Left cardiac atrium (tissue), 4 donors: Measurements from ENCODE around the gene LNP1. TPM values are rescaled to one million over a fixed set of nuclear protein-coding genes. Genes with fewer than 3 reads are reported as not detected.
"Not testable (repeated sequence)": the region's sequence is repeated elsewhere in the genome, so short reads cannot be mapped to it uniquely, and the experiment has no call there.

Experiments used
- ATAC-seq, 2 donors: fragments of 200-7000 bp; cut with Tn5 transposase; one replicate each; pipeline ENCODE4 v1.9.1; 2020; ENCODE audit warnings: mild to moderate bottlenecking in 2 of 2, moderate library complexity in 2 of 2
- DNase-seq: peaks from one replicate; pipeline ENCODE4 v3.0.0-alpha.2; 2020
- intact Hi-C, 2 donors: fragments of 100-400 bp; cut with DNase I; formaldehyde crosslinking; loops; one replicate each; pipeline versions ENCODE4 v1.14.1 to v1.15.1; 2022 to 2023
- total RNA-seq, 2 donors: library from RNA; stranded (reverse); fragmentation: NEBNext Ultra II Directional; extraction: Animal tissue kit (Norgen Biotek cat#: 25700); gene quantifications; one replicate each; pipeline ENCODE4 v1.2.1, GENCODE V29; 2021
- donor health status: DM: no; HTN: yes; CAD: no.
- donor health status: DM: no; HTN: yes; CAD: no; lungs with severe emphysema.
- donor health status: DM: yes; HTN: yes; CAD: no.
- donor health status: Dilated cardiomyopathy.

Gene LNP1
- total RNA-seq, 2 donors from 2014 or later = 2.8 to 3.1 TPM

DNA sequence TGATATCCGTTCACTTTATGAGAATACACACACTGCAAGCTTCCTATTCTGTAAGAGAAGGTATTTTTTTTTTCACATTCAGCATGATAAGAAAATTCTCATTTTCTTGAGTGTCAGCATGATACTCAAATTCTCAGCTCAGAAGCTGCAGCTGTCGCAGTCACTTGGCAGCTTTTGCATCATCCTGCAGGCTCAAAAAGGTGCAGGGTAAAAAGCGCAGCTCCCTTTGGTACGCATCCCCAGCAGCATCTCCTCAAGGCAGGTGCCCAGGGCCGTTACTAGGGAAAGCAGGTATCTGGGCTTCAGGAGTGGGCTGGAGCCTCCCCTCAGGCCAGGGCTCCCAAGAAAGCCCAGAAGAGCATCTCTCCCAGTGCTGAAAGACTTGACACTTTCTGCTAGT lies 22.3 kb downstream of the LNP1 start:
- intact Hi-C loops = no loop called here
- no peak for DNase-seq
- no peak for ATAC-seq

DNA sequence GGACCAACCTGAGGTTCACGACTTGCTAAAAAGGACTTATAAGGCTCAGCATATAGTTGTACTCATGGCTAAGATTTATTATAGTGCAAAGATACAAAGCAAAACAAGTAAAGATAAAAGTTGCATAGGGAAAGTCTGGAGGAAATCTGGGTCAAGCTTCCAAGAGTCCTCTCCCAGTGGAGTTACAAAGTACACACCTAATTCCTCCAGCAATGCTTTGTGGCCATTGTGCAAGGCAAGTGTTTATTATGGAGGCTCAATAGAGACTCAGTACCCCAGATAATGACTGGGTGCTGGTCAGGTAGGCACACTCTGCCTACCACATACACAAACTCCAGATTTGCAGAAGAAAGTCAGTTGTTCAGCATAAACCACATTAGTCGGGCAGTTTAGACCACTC lies 22.9 kb downstream of the LNP1 start:
- no peak for DNase-seq
- no peak for ATAC-seq
- intact Hi-C loops = no loop called here

DNA sequence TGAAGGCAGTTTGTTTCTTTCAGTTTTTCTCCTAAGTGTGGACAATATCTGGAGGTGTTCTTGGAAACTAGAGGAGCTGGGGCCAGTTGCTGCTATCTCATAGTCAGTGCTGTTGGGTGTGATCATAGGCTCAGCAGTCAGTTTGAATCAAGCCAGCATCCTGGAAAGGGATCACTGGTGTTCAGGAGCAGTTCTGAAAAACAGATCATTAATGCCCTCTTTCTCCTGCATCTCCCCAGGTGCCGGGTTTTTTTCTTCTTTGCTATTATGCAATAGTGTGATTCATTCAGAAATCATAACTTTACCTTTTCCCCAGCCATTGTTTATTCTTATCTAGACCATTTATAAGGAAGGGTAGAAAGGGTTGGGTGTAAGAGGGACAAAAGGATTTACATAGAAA lies 24.0 kb downstream of the LNP1 start:
- intact Hi-C loops = no loop called here
- ATAC-seq (no peak), DNase-seq (no peak)

GRCh38 chr3:100426067-100426682 lies 24.8 kb downstream of the LNP1 start:
- ATAC-seq (no peak), DNase-seq (no peak)
- intact Hi-C loops = no loop called here

DNA sequence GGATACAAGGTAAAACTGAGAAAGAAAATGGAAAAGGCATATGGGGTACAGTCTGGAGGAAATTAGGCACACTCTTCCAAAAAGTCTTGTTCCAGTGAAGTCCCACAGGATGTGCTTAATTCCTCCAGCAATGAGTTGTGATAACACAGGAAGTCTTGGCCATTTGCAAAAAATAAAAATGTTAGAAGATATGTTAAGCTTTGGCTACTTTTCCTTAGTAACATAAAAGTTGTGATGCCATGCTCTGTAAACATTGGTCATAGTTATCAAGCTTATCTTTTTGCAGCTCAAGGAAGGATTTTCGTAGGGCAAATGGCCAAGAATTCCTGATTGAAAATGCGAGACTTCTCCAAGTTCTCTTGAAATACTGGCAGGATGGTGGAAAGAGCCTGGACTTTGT lies 26.4 kb downstream of the LNP1 start:
- ATAC-seq = peak; percentile 46 to 67
- intact Hi-C loops = no loop called here
- no peak for DNase-seq

GRCh38 chr3:100429187-100429716 lies 27.9 kb downstream of the LNP1 start:
- no peak for DNase-seq
- peak in 1 of 2 donors; percentile 51 for ATAC-seq
- intact Hi-C loops = no loop called here

GRCh38 chr3:100436951-100437350 lies 35.6 kb downstream of the LNP1 start:
- ATAC-seq (no peak), DNase-seq (no peak)
- intact Hi-C loops = no loop called here

DNA sequence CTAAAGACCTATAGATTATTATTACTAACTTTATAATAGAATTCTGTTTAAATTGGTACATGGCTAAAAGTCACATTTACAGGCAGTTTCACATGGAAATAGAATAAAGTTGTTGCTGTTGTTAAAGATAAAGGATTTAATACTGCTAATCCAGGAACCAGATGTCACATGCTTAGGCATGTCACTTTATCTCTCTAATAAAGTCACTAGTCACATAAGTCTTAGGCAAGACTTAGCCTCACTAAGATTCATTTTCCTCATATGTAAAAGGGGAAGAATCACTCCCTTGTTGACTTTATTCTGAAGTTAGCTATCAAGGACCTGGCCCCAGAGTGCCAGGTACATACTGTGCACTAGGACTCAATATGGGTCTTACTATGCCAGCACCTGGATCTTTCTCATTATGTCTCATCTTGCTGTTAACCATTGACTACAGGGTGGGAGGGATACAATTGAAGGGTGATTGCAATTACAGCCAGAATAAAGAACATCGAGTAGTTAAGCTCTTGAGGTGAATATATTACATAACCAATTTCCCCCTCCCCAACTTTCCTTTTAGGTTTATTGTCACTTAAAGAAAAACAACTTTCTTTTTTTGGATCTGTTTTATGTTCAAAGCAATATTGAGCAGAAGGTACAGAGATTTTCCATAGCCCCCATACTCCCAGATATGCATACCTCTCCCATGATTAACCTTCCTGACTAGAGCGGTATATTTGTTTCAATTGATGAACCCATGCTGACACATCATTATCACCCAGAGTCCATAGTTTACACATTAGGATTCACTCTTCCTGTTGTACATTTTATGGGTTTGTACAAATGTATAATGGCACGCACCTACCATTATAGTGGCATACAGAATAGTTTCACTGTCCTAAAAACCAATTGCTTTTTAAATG lies 36.6 kb downstream of the LNP1 start:
- intact Hi-C loops = no loop called here
- no peak for ATAC-seq

GRCh38 chr3:100438623-100438974 lies 37.3 kb downstream of the LNP1 start:
- ATAC-seq (no peak), DNase-seq (no peak)
- intact Hi-C loops = no loop called here

More for the DNA sequence above, 36.6 kb downstream of the LNP1 start:
- DNase-seq = no peak

- intact Hi-C loops = no loop called here
- no peak for DNase-seq
- no peak for ATAC-seq
Measured at GRCh38 chr3:100440895-100441294, 39.6 kb downstream of the LNP1 start.

DNA sequence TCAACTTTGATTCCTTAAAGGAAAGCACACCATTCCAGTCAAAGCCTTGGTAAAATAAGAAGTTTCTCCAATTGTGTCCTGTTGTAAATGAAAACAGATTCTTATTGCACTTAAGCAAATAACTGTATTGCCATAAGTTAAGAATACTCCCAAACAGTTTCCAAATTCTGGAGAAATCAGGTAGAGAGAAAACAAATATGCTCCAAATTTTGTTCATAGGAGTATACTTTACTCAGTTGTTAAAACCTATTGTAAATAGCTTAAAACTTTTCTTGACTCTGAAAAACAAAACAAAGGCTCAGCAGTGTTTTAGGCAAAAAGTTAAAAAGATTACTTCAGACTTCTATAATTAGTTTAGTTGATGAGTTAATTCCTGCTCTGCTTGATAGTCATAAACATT lies 42.4 kb downstream of the LNP1 start:
- DNase-seq (no peak), ATAC-seq (no peak)
- intact Hi-C loops = no loop called here

- DNase-seq, ATAC-seq, intact Hi-C loops: not testable (repeated sequence)
Measured at GRCh38 chr3:100447067-100447466, 45.7 kb downstream of the LNP1 start.

GRCh38 chr3:100448079-100448478 lies 46.7 kb downstream of the LNP1 start:
- intact Hi-C loops = no loop called here
- ATAC-seq (no peak), DNase-seq (no peak)

DNA sequence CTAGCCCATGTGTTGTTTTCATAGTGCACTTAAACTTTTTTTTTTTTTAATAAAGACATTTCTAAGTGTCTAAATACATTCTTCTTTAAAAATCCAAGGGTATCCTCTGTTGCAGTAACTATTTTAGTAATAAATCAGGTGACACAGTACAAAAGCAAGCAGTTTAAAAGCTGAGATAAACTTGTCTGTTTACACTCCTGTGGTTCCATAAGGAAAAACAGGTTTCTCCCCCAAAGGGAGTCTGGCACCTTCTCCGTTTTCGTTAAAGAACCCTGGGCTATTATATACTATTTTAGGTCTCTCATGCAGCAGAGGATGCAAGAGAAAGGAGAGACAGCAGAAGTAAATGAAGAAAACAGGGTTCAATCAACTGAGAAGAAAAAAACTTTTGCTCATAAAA lies 47.9 kb downstream of the LNP1 start:
- no peak for ATAC-seq
- no peak for DNase-seq
- intact Hi-C loops = no loop called here

GRCh38 chr3:100454677-100455076 lies 53.3 kb downstream of the LNP1 start:
- intact Hi-C loops = no loop called here
- no peak for DNase-seq
- ATAC-seq = no peak

DNA sequence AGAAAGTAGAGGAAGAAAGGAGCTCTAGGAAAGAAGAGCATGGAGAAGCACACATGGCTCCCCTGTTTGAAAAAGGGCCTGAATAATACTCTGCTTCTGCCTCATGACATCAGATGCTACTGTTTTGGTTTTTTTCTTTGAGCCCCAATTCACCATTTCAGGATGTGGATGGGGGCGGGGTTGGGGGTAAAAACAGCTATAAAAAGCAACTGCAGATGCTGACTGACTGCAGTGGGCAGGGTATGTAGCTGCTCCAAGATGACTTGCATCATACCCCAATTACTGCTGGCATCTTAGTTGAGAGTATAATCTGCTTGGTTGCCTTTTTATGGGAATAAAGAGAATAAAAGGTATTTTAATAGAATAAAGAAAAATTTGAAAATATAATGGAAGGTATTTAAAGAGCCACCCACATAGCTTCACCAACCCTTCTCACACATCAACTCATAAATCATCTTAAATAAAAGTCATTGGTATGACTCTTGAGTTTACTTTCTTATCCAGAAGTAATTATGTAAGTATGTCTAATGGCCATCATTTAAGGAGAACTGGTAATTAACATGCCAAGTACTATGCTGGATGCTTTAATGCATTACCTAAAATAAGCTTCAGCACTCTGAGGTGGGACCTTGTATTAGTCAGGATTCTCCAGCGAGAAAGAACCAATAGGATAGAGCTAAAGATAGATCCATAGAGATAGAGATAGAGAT lies 54.7 kb downstream of the LNP1 start:
- intact Hi-C loops = no loop called here
- DNase-seq = no peak
- no peak for ATAC-seq

DNA sequence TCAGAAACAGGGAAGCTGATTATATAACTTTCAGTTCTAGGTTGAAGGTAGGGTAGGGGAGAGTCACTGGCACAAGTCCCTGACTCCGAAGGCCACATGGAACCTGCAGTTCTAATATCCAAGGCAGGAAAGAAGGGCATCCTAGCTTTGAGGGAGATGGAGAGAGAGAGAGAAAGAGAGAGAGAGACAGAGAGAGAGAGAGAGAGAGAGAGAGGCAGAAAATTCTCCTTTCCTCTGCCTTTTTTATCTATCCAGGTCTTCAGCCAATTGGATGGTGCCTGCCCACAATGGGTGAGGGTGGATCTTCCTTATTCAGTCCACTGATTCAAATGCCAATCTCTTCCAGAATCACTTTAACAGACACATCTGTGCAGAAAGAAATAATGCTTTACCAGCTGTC lies 55.4 kb downstream of the LNP1 start:
- ATAC-seq (no peak), DNase-seq (no peak)
- intact Hi-C loops = no loop called here

DNA sequence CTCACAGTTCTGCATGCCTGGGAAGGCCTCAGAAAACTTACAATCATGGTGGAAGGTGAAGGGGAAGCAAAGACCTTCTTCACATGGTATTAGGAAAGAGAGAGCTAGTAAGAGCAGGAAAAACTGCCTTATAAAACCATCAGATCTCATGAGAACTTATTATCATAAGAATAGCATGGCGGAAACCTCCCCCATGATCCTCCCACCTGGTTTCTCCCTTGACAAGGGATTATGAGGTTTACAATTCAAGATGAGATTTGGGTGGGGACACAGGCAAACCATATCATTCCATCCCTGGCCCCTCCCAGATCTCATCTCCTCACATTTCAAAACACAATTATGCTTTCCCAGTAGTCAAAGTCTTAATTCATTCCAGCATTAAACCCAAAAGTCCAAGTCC lies 56.5 kb downstream of the LNP1 start:
- ATAC-seq = no peak
- no peak for DNase-seq
- intact Hi-C loops = no loop called here

DNA sequence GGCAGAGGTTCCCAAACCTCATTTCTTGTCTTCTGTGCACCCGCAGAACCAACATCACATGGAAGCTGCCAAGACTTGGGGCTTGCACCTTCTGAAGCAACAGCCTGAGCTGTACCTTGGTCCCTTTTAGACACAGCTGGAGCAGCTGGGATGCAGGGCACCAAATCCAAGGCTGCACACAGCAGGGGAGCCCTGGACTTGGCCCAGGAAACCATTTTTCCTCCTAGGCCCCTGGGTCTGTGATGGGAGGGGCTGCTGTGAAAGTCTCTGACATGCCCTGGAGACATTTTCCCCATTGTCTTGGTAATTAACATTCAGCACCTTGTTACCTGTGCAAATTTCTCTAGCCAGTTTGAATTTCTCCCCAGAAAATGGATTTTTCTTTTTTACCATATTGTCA lies 57.5 kb downstream of the LNP1 start:
- intact Hi-C loops = no loop called here
- no peak for DNase-seq
- no peak for ATAC-seq

DNA sequence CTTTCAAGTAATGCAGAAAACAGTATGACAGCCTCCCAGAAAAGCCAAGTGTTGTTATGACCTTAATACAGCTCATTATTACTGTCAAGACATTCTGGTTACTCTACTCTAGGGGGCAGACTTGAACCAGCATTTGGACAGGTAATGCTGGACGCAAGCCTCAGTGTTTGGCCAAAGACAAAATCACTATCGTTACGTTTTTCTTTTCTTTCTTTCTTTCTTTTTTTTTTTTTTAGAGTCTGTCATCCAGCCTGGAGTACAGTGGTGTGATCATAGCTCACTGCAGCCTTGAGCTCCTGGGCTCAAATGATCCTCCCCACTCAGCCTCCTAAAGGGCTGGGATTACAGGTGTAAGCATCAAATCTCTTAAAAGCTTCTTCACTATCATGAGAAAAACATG lies 61.7 kb downstream of the LNP1 start:
- intact Hi-C loops = loop anchor here (2.0 to 10.0 kb wide), 2 partner anchors 128 to 132 kb away; no protein-coding TSS in a partner anchor
- ATAC-seq = peak; percentile 89 to 90
- DNase-seq = no peak
